A549 (cell line): ENCODE data around the gene GALNTL6. TPM values are rescaled to one million over a fixed set of nuclear protein-coding genes. Genes with fewer than 3 reads are reported as not detected.

Experiments used
- ATAC-seq, 2 experiments: fragments of 200-7000 bp in 1 of 2; fragments of >200 bp in 1 of 2; cut with Nextera tagmentation in 1 of 2; cut with Tn5 transposase in 1 of 2; 3 replicates each; pipeline versions ENCODE4 v1.8.0 to v1.9.1; 2018 to 2020; ENCODE audit warnings: mild to moderate bottlenecking in 1 of 2, moderate library complexity in 1 of 2
- CTCF ChIA-PET: fragments of 300-600 bp; sonication (Branson Sonifier 250); formaldehyde crosslinking; extraction: SDS; loops from one replicate; lab custom pipeline; 2021; ENCODE audit warnings: antibody characterized with exemption, inconsistent platforms; lab: Yijun Ruan, JAX
- POLR2A ChIA-PET: fragments of 350-600 bp; formaldehyde crosslinking; extraction: SDS; loops from one replicate; lab custom pipeline; 2021; ENCODE audit warnings: antibody characterized with exemption, inconsistent platforms; lab: Yijun Ruan, JAX
- DNase-seq, 2 experiments: peaks; one replicate each; pipeline versions ENCODE4 v3.0.0 to v3.0.0-alpha.2; 2011 to 2016; ENCODE audit warnings: low read depth in 1 of 2, low spot score in 1 of 2
- FAIRE-seq: peaks from 2 replicates; lab custom pipeline; 2011; peaks lifted over from hg19 to GRCh38; lab: Jason Lieb, UNC
- H3K27ac ChIP-seq, 2 experiments: fragments of >200 bp; sonication (Bioruptor Twin); formaldehyde crosslinking; 3 replicates each; pipeline ENCODE4 v1.5.1; 2016 to 2017
- H3K4me1 ChIP-seq: fragments of >200 bp; sonication (Bioruptor Twin); formaldehyde crosslinking; 3 replicates; pipeline ENCODE4 v1.6.1; 2016
- H3K4me2 ChIP-seq: fragments of >200 bp; sonication (Bioruptor Twin); formaldehyde crosslinking; 3 replicates; pipeline ENCODE4 v1.6.1; 2016
- H3K4me3 ChIP-seq: fragments of >200 bp; sonication (Bioruptor Twin); formaldehyde crosslinking; 3 replicates; pipeline ENCODE4 v1.5.1; 2016
- H3K9me3 ChIP-seq: fragments of >200 bp; sonication (Bioruptor Twin); formaldehyde crosslinking; 3 replicates; pipeline ENCODE4 v1.6.1; 2016
- BHLHE40 ChIP-seq: IDR thresholded peaks from 2 replicates; pipeline ENCODE4 v1.6.1; 2012; ENCODE audit warnings: low read depth, low read length, inconsistent platforms
- CBX2 ChIP-seq: fragments of 200-600 bp; sonication (generic); IDR thresholded peaks from 2 replicates; pipeline ENCODE4 v1.6.1; 2016; ENCODE audit warnings: low read depth, mild to moderate bottlenecking, borderline replicate concordance
- CHD2 ChIP-seq: fragments of 150-350 bp; IDR thresholded peaks from 2 replicates; pipeline ENCODE4 v1.6.1; 2014; ENCODE audit warnings: low read length; ENCODE audit not compliant: partially characterized antibody
- E2F6 ChIP-seq: IDR thresholded peaks from 2 replicates; pipeline ENCODE4 v1.6.1; 2012; ENCODE audit warnings: low read depth, borderline replicate concordance
- EHF ChIP-seq: fragments of 250-450 bp; sonication (Bioruptor Pico); IDR thresholded peaks from 2 replicates; pipeline ENCODE4 v1.5.0; 2020; ENCODE audit warnings: mild to moderate bottlenecking
- ESRRA ChIP-seq: fragments of 150-350 bp; IDR thresholded peaks from 2 replicates; pipeline ENCODE4 v1.6.1; 2014; ENCODE audit warnings: mild to moderate bottlenecking, low read length, borderline replicate concordance
- FOSL2 ChIP-seq, 2 experiments: fragments of 450-650 bp in 1 of 2; fragments of >200 bp in 1 of 2; sonication (Bioruptor Twin) in 1 of 2; formaldehyde crosslinking; IDR thresholded peaks; 2 replicates each; pipeline versions ENCODE4 v1.5.0 to v1.6.1; 2016 to 2020; ENCODE audit warnings: mild to moderate bottlenecking in 1 of 2, moderate library complexity in 1 of 2
- FOXS1 ChIP-seq: fragments of 250-450 bp; sonication (Bioruptor Pico); IDR thresholded peaks from 2 replicates; pipeline ENCODE4 v1.5.0; 2020; ENCODE audit warnings: mild to moderate bottlenecking, moderate library complexity
- HOXA7 ChIP-seq: fragments of 250-450 bp; sonication (Bioruptor Pico); IDR thresholded peaks from 2 replicates; pipeline ENCODE4 v1.5.0; 2020; ENCODE audit warnings: mild to moderate bottlenecking, moderate library complexity
- JUNB ChIP-seq: fragments of >200 bp; sonication (Bioruptor Twin); formaldehyde crosslinking; IDR thresholded peaks from 2 replicates; pipeline ENCODE4 v1.6.1; 2016
- MAFK ChIP-seq: fragments of 450-650 bp; IDR thresholded peaks from 2 replicates; pipeline ENCODE4 v1.6.1; 2014; ENCODE audit not compliant: partially characterized antibody
- NPAS2 ChIP-seq: fragments of 250-450 bp; sonication (Bioruptor Pico); IDR thresholded peaks from 2 replicates; pipeline ENCODE4 v1.8.0; 2022; ENCODE audit warnings: mild to moderate bottlenecking, moderate library complexity, borderline replicate concordance
- PHF8 ChIP-seq: fragments of 200-600 bp; sonication (generic); IDR thresholded peaks from 2 replicates; pipeline ENCODE4 v1.6.1; 2016; ENCODE audit warnings: low read depth, mild to moderate bottlenecking, antibody characterized with exemption, moderate library complexity, borderline replicate concordance
- POLR2A ChIP-seq: IDR thresholded peaks from 2 replicates; pipeline ENCODE4 v1.6.1; 2012; ENCODE audit warnings: mild to moderate bottlenecking, low read length
- POLR2AphosphoS2 ChIP-seq: conservative IDR thresholded peaks from 2 replicates; pipeline ENCODE4 v1.6.1; 2012; ENCODE audit warnings: low read length, improper control_type of control experiment, inconsistent platforms
- RCOR1 ChIP-seq: fragments of 150-350 bp; IDR thresholded peaks from 2 replicates; pipeline ENCODE4 v1.6.1; 2014; ENCODE audit warnings: antibody characterized with exemption, low read length, low read depth
- RFX5 ChIP-seq: fragments of 450-650 bp; IDR thresholded peaks from 2 replicates; pipeline ENCODE4 v1.7.1; 2014; ENCODE audit warnings: antibody characterized with exemption, mild to moderate bottlenecking, moderate library complexity
- SMC3 ChIP-seq: fragments of >200 bp; sonication (Bioruptor Twin); formaldehyde crosslinking; IDR thresholded peaks from 3 replicates; pipeline ENCODE4 v1.6.1; 2018; ENCODE audit warnings: inconsistent platforms
- ZFP36 ChIP-seq: fragments of 450-650 bp; IDR thresholded peaks from 2 replicates; pipeline ENCODE4 v1.6.1; 2014; ENCODE audit warnings: borderline replicate concordance; ENCODE audit not compliant: partially characterized antibody
- WGBS: methylation state at CpG from one replicate; pipeline ENCODE4 v1.1.6; 2017; ENCODE audit errors: missing lambda C conversion rate; 5-methylcytosine and 5-hydroxymethylcytosine counted together
- polyA plus RNA-seq, 4 experiments: library from polyadenylated mRNA; depleted of rRNA in 3 of 4; stranded (reverse); fragments of >200 nt; fragmentation: RNase III in 1 of 4; extraction: RNeasy Plus Mini Kit Qiagen cat#74134 plus additional on column Dnase treatment in 1 of 4; gene quantifications; 2 replicates in 3 of 4; 3 replicates in 1 of 4; pipeline ENCODE4 v1.2.3, GENCODE V29; 2011 to 2017
- TF ChIP-seq, protein P1 (sequence below): fragments of >200 bp; sonication (Bioruptor Twin); formaldehyde crosslinking; IDR thresholded peaks from 3 replicates; pipeline ENCODE4 v1.5.1; 2016
- TF ChIP-seq, protein P2 (sequence below): fragments of 250-450 bp; sonication (Bioruptor Pico); IDR thresholded peaks from 2 replicates; pipeline ENCODE4 v1.5.0; 2021; ENCODE audit warnings: mild to moderate bottlenecking, moderate library complexity, borderline replicate concordance

GALNTL6 gene
- polyA plus RNA-seq, 2 of the 4 experiments (the other 2 are of a cell fraction), result 0.06 to 0.49 TPM

GRCh38 chr4:172649143-172649542, 835.9 kb downstream of the GALNTL6 start:
- ATAC-seq, result no peak
- DNase-seq, result no peak
- H3K4me2 ChIP-seq, result no peak overlapping the region

GRCh38 chr4:172650758-172651530, 837.7 kb downstream of the GALNTL6 start:
- Histone ChIP-seq H3K4me2 (no peak overlapping the region), H3K27ac (no peak overlapping the region), H3K4me3 (no peak overlapping the region), H3K9me3 (no peaks in the 10 kb centered on the region), H3K4me1 (no peaks in the 10 kb centered on the region)
- ATAC-seq (no peak), DNase-seq (no peak), FAIRE-seq (no peak)
- ChIA-PET CTCF (no interaction called here), POLR2A (no interaction called here)
- TF ChIP-seq PHF8 (no peak), CHD2 (no peak), JUNB (no peak)
- WGBS, result 95% methylated on average over 1 of the region's 1 CpG

More at GRCh38 chr4:172649143-172649542, 835.9 kb downstream of the GALNTL6 start:
- no peaks in the 10 kb centered on the region for H3K4me1 ChIP-seq
- POLR2A ChIA-PET, result no interaction called here
- WGBS, result 65% methylated on average over 2 of the region's 2 CpGs
- TF ChIP-seq FOSL2 (IDR thresholded peaks at IDR 0.05), result no peak
- TF ChIP-seq FOSL2 (CRISPR knock-in tag; IDR thresholded peaks at IDR 0.05), result no peak
- TF ChIP-seq HOXA7 (CRISPR knock-in tag), result no peak
- TF ChIP-seq BHLHE40, result no peak
- peak; percentile 81 for TF ChIP-seq MAFK
- no peak for TF ChIP-seq RCOR1
- no peak for TF ChIP-seq ESRRA
- TF ChIP-seq NPAS2 (CRISPR knock-in tag), result no peak
- TF ChIP-seq, all 56 proteins: peak for 1
- H3K4me3 ChIP-seq, result no peak overlapping the region
- H3K9me3 ChIP-seq, result no peaks in the 10 kb centered on the region
- no peak overlapping the region for H3K27ac ChIP-seq
- CTCF ChIA-PET, result no interaction called here
- no peak for FAIRE-seq

DNA sequence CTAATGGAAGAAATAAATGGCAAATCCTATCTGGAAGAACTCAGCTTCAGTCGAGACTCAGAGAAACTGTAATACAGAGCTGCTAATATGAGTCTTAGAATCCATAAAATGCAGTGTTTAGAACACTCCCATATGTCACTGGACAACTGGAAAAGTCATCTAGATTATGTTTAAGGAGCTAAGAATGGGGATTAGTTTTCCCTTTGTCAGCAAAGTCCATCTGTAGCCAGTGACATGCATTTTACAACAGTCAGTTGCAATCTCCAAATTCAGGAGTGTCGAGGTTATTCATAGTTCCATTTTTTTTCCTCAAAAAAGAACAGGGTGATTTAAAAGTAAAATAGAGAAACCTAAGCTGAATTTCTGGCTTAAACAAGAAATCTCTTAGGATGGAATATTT, 838.8 kb downstream of the GALNTL6 start:
- Histone ChIP-seq H3K27ac (no peak overlapping the region), H3K4me1 (no peaks in the 10 kb centered on the region), H3K9me3 (no peaks in the 10 kb centered on the region), H3K4me3 (no peak overlapping the region), H3K4me2 (no peak overlapping the region)
- TF ChIP-seq EHF (CRISPR knock-in tag) (no peak), ZFP36 (no peak), CBX2 (no peak), FOXS1 (no peak), MAFK (no peak), RFX5 (no peak), SMC3 (no peak), E2F6 (no peak), POLR2A (no peak), POLR2AphosphoS2 (no peak)
- TF ChIP-seq, protein P1, sequence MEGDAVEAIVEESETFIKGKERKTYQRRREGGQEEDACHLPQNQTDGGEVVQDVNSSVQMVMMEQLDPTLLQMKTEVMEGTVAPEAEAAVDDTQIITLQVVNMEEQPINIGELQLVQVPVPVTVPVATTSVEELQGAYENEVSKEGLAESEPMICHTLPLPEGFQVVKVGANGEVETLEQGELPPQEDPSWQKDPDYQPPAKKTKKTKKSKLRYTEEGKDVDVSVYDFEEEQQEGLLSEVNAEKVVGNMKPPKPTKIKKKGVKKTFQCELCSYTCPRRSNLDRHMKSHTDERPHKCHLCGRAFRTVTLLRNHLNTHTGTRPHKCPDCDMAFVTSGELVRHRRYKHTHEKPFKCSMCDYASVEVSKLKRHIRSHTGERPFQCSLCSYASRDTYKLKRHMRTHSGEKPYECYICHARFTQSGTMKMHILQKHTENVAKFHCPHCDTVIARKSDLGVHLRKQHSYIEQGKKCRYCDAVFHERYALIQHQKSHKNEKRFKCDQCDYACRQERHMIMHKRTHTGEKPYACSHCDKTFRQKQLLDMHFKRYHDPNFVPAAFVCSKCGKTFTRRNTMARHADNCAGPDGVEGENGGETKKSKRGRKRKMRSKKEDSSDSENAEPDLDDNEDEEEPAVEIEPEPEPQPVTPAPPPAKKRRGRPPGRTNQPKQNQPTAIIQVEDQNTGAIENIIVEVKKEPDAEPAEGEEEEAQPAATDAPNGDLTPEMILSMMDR, result no peak
- TF ChIP-seq, protein P2, sequence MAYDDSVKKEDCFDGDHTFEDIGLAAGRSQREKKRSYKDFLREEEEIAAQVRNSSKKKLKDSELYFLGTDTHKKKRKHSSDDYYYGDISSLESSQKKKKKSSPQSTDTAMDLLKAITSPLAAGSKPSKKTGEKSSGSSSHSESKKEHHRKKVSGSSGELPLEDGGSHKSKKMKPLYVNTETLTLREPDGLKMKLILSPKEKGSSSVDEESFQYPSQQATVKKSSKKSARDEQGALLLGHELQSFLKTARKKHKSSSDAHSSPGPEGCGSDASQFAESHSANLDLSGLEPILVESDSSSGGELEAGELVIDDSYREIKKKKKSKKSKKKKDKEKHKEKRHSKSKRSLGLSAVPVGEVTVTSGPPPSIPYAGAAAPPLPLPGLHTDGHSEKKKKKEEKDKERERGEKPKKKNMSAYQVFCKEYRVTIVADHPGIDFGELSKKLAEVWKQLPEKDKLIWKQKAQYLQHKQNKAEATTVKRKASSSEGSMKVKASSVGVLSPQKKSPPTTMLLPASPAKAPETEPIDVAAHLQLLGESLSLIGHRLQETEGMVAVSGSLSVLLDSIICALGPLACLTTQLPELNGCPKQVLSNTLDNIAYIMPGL (CRISPR knock-in tag), result no peak
- ChIA-PET CTCF (no interaction called here), POLR2A (no interaction called here)
- no peak for FAIRE-seq
- ATAC-seq, result no peak
- WGBS, result 91% methylated on average over 2 of the region's 2 CpGs
- no peak for DNase-seq
